Astrocyte (in vitro differentiated cells and primary cell): ENCODE results near the gene RALB.

Source experiments
- CTCF ChIP-seq: IDR thresholded peaks from 2 replicates; pipeline ENCODE4 v1.5.1; 2011; ENCODE audit warnings: low read depth, mild to moderate bottlenecking, inconsistent platforms, low read length, moderate library complexity; ENCODE audit not compliant: insufficient read depth
- EZH2 ChIP-seq: IDR thresholded peaks from 2 replicates; pipeline ENCODE4 v1.6.1; 2012; ENCODE audit warnings: mild to moderate bottlenecking, low read length, inconsistent platforms; ENCODE audit not compliant: insufficient read depth

DNA sequence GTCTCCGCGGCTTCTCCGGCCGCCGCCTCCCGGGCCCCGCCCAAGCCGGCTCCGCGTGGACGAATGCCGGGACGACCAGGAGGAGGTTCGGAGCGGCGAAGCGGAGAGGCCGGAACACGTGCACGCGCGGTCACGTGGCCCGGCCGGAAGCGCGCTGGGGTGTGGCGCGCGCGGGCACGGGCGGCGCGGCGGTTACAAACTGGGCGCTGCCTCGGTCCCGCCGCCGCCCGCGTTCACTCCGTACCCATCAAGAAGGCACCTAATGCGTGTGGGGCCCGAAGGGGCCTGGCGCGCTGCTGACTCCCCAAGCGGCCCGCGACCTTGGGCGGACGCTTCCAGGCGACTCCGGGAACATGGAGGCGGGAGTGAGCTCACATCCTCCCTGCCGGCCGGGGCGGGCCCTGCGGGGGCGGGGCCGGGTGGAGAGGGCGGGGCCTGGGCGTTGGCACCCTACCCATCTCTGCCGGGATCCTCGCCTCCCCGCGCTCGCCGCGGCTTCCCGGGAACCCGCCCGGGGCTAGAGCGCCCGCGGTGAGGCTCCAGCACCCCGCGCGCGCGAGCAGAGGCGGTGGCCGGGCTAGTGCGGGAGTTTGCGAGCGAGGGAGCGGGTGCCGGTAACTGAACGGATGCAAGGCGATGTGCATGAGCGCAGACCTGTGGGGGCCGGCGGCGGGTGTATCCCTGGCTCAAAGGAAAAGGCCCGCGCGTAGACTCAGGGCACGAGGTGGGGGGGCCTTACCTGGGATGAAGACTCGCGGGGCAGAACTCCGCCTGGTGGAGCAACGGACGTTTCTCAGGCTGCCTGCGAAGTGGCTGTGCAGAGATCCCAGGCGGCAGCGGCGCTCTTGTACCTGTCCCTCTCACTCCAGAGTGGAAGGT, 29.4 kb upstream of the RALB start, which contains the start of gene TMEM185B:
- TF ChIP-seq CTCF, result no peak
- no peak for TF ChIP-seq EZH2
